HG03097 (cell line): ENCODE measurements around the gene ABCA3.
"Not testable (repeated sequence)": the region's sequence is repeated elsewhere in the genome, so short reads cannot be mapped to it uniquely, and the experiment has no call there.

Experiments
- ATAC-seq: cut with Tn5 transposase; IDR thresholded peaks from one replicate; pipeline ENCODE4 v1.9.1; 2021; ENCODE audit not compliant: unreplicated experiment, low FRiP score

ABCA3 gene

GRCh38 chr16:2263026-2263425 lies 77.5 kb downstream of the ABCA3 start:
- ATAC-seq: not testable (repeated sequence)

DNA sequence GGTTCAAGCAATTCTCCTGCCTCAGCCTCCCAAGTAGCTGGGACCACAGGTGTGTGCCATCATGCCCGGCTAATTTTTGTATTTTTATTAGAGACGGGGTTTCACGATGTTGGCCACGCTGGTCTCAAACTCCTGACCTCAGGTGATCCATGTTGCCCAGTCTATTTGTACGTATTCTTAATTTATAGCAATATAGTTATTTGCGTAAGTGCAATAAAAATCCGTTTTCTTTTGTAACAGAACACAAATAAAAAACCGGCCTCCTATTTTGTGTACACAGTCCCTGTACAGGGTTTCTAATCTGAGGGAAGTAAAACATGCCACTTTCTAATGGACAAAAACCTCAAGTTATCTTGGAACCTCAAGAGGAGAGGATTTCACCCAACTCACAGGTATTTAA lies 80.3 kb downstream of the ABCA3 start:
- no peak for ATAC-seq

- not testable (repeated sequence) for ATAC-seq
Measured at GRCh38 chr16:2258530-2258929, 82.0 kb downstream of the ABCA3 start.

DNA sequence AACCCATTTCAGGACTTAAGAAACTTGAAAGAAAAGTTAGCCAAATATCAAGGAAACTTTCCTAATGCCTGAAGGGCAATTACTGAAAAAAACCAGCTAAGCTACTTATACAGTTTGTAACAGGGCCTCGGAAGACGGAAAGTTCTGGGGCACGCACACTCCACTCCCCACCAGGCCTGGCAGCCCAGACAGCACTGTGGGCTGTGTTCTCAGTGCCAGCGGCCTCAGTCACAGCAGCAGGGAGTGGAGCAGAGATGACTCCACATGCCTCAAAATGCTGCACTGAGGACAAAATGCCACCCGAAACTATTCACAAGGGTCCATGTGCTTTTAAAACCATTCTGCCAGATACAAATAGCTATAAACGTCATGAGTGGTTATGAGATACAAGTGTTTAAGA lies 82.8 kb downstream of the ABCA3 start:
- ATAC-seq: no peak

- ATAC-seq: no peak
Measured at GRCh38 chr16:2256531-2257140, 83.9 kb downstream of the ABCA3 start.

DNA sequence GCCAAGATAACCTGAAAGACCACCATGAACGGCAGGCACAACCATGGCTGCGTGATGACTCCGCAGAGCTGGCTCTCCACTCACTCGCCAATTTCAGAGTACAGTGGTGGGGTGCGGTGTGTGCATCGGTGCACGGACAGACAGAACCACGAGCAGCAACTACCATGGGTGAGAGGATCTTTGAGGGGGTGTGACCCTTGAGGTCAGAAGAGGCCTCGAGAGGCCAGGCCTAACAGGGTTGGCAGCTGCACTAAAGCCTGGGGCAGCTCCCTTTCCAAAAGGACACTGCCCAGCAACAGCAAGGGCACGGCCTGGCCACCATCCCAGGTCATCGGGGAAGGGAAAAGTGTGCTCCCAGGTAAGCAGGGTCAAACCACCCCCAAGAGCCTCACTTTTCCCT lies 87.2 kb downstream of the ABCA3 start:
- no peak for ATAC-seq

GRCh38 chr16:2252806-2253148 lies 87.8 kb downstream of the ABCA3 start:
- ATAC-seq: no peak

GRCh38 chr16:2251296-2252111 lies 89.0 kb downstream of the ABCA3 start, which contains the start of gene ECI1:
Gene ECI1 (minus strand): TSS chr16:2251587. CDS start chr16:2251566, 21 bp downstream.
- ATAC-seq: peak; percentile 85

- no peak for ATAC-seq
Measured at GRCh38 chr16:2250652-2251295, 89.8 kb downstream of the ABCA3 start.

- ATAC-seq: no peak
Measured at GRCh38 chr16:2246301-2246885, 94.1 kb downstream of the ABCA3 start.

DNA sequence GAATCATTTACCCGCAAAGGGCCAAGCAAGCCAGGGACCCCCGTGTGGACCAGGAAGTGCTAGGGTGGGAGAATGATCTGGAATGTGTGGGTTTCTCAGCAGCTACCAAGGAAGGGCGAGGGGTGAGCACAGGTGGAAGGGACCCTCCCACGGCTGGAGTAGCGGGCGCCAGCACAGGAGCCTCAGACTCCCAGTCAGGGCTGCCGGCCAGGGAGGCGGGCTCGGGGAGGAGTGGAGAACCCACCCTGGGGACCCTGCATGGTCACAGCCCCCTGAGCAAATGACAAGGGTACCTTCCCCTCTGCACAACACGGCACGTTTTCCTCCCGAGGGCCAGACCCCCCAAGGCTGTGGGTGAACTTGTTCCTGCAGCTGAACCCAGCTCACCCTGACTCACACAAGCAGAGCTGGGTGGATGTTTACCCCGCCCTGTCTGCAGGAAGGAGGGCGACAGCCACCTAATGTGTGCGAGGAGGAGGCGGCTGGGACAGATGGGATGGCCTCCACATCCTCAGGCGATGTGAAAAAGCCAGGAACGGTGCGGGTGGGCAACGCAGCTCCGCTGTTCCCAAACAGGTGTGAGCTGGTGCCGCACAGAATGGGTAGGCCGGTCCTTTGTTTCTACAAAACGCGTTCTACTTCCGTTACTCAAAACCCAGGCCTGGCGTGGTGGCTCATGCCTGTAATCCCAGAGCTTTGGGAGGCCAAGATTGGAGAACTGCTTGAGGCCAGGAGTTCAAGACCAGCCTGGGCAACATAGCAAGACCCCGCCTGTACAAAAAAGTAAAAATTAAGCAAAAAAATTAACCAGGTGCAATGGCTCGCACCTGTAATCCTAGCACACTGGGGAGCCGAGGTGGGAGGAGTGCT lies 95.4 kb downstream of the ABCA3 start:
- no peak for ATAC-seq

DNA sequence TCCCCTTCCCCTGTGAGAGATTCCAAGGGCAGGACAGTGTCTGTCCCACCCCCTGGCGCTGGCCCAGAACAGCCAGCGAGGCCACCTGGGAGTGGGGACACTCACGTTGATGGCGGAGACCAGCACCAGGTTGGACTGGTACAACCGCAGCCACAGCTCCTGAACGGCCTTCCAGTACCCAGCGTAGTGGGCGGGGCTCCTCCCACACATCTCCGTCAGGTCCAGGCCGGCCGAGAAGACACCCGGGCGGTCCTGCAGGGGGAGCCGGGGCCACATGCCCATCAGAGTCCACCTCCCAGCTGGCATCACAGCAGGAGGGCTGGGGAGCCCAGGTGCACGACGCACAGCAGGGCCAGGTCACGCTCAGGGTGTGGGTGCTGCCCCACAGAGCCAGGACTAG lies 96.2 kb downstream of the ABCA3 start:
- ATAC-seq: no peak

GRCh38 chr16:2243781-2244180 lies 96.7 kb downstream of the ABCA3 start:
- ATAC-seq: no peak

- ATAC-seq: no peak
Measured at GRCh38 chr16:2243031-2243528, 97.4 kb downstream of the ABCA3 start.

DNA sequence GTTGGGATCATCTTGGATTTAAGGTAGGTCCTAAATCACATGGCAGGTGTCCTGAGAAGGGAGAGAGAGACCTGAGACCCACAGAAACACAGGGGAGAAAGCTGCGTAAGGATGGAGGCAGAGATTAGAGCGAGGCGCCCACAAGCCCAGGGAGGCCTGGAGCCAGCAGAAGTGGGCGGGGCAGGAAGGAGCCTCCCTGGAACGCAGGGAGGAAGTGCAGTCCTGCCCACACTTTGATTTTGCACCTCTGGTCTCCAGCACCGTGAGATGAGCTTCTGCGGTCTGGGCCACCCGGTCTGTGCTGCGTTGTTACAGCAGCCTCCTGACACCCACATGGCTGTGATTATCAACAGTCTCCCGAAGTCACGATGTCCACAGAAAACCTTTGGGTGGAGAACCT lies 97.9 kb downstream of the ABCA3 start:
- ATAC-seq: no peak

- ATAC-seq: not testable (repeated sequence)
Measured at GRCh38 chr16:2240331-2240730, 100.2 kb downstream of the ABCA3 start.

- ATAC-seq: no peak
Measured at GRCh38 chr16:2238838-2239675, 101.5 kb downstream of the ABCA3 start.

DNA sequence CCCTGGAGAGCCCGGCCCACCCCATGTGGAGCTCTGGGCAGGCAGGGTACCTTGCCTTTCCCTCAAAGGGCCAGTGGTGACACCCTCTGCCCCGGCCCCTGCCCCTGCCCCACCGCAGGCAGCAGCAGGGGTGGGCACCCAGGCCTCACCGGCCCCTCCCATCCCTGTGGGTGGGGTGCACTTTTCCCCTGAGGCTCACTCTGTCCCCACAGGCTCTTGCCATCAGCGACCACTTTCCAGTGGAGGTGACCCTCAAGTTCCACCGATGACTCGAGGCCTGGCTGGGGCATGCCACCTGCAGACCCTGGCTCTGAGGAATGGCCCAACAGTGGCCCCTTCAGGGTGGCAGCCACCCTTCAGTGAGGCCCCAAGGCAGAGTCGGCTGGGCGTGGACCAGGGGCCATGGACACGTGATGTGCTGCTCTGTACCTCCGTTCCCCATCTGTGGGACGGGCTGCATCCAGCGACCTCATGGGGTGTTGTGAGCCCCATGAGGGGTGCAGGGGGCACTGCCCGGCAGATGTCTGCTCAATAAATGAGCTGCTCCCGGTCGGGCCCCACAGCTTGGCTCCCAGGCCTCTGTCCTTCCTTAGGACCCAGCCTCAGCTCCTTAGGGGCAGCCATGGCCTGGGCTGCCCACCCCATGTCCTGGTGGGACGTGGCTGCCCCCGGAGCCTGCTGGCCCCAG lies 102.2 kb downstream of the ABCA3 start:
- no peak for ATAC-seq
